Activated CD8-positive, alpha-beta T cell treated with anti-CD3 and anti-CD28 coated beads for 36 hours (primary cell): ENCODE data around the gene ACOD1. TPM values are rescaled to one million over a fixed set of nuclear protein-coding genes. Genes with fewer than 3 reads are reported as not detected.

Source experiments
- ATAC-seq: fragments of 200-7000 bp; cut with Tn5 transposase; one replicate; pipeline ENCODE4 v1.10.0; 2021; ENCODE audit warnings: mild to moderate bottlenecking, moderate library complexity
- CTCF ChIA-PET: fragments of 350-600 bp; sonication (Branson Sonifier 250); formaldehyde crosslinking; loops from one replicate; lab custom pipeline; 2021; ENCODE audit warnings: antibody characterized with exemption; lab: Charles Lee
- POLR2A ChIA-PET: fragments of 350-600 bp; sonication (Branson Sonifier 250); formaldehyde crosslinking; loops from one replicate; lab custom pipeline; 2021; ENCODE audit warnings: antibody characterized with exemption; lab: Charles Lee
- DNase-seq: peaks from one replicate; pipeline ENCODE4 v3.0.0-alpha.2; 2020
- H3K27ac Mint-ChIP-seq: one replicate; pipeline ENCODE4 v1.8.0; 2021; ENCODE audit warnings: mild to moderate bottlenecking, mixed read lengths
- H3K27me3 Mint-ChIP-seq: one replicate; pipeline ENCODE4 v1.8.0; 2021; ENCODE audit warnings: mixed read lengths
- H3K36me3 Mint-ChIP-seq: one replicate; pipeline ENCODE4 v1.8.0; 2021; ENCODE audit warnings: low read depth, mixed read lengths
- H3K4me1 Mint-ChIP-seq: one replicate; pipeline ENCODE4 v1.8.0; 2021; ENCODE audit warnings: low read depth, mixed read lengths
- H3K4me3 Mint-ChIP-seq: one replicate; pipeline ENCODE4 v1.8.0; 2021; ENCODE audit warnings: mild to moderate bottlenecking, moderate library complexity, mixed read lengths
- H3K9me3 Mint-ChIP-seq: one replicate; pipeline ENCODE4 v1.8.0; 2021; ENCODE audit warnings: mixed read lengths
- CTCF ChIP-seq: fragments of 200-600 bp; IDR thresholded peaks from one replicate; pipeline ENCODE4 v1.8.0; 2022; ENCODE audit warnings: antibody characterized with exemption, mild to moderate bottlenecking
- intact Hi-C: fragments of 100-400 bp; cut with micrococcal nuclease; formaldehyde crosslinking; loops from one replicate; pipeline ENCODE4 v1.10.0; 2022
- total RNA-seq, 2 experiments: library from RNA; stranded (reverse); gene quantifications; one replicate each; pipeline ENCODE4 v1.2.3, GENCODE V29; 2021

Gene ACOD1
- total RNA-seq, 2 experiments from 2014 or later, result not detected

GRCh38 chr13:76991432-76991795 lies 43.1 kb downstream of the ACOD1 start:
- CTCF ChIA-PET, result interaction anchor here (3.3 to 3.6 kb wide), 2 partner anchors 10 to 11 kb away, joined by 26 to 29 read pairs; no protein-coding TSS in a partner anchor
- POLR2A ChIA-PET, result interaction anchor here (0.7 to 3.4 kb wide), 6 partner anchors 14 to 338 kb away, joined by 3 to 49 read pairs (median 6); partner anchors contain the start of gene FBXL3
- intact Hi-C loops, result no loop called here

GRCh38 chr13:76991796-76992547 lies 43.7 kb downstream of the ACOD1 start, which contains the start of gene CLN5:
CLN5 (plus strand) TSS chr13:76992081; CDS start chr13:76992099, 18 bp downstream.
- Mint-ChIP-seq H3K4me3 (peak within 1 kb of the TSS; percentile 96), H3K27ac (peak within 1 kb of the TSS; percentile 99), H3K36me3 (peaks cover 23% of the 10 kb centered on the region), H3K4me1 (peaks cover 27% of the 10 kb centered on the region), H3K9me3 (no peaks in the 10 kb centered on the region), H3K27me3 (peaks cover 4% of the 10 kb centered on the region)
- TF ChIP-seq CTCF, result no peak
- DNase-seq (peak; percentile 95), ATAC-seq (peak; percentile 94)
- CTCF ChIA-PET, result interaction anchor here (0.9 to 3.3 kb wide), 4 partner anchors 9 to 26 kb away, joined by 3 to 26 read pairs (median 12); no protein-coding TSS in a partner anchor
- POLR2A ChIA-PET, result interaction anchor here (0.7 to 3.4 kb wide), 9 partner anchors 10 to 337 kb away, joined by 3 to 49 read pairs (median 4); partner anchors contain the start of gene FBXL3
- intact Hi-C loops, result loop anchor here (2.0 kb wide), 1 partner anchor 35 kb away; the partner anchor contains the start of gene FBXL3

More at GRCh38 chr13:76991432-76991795, 43.1 kb downstream of the ACOD1 start:
- no peak for TF ChIP-seq CTCF
- DNase-seq (peak; percentile 92), ATAC-seq (peak; percentile 78)
- H3K9me3 Mint-ChIP-seq, result no peaks in the 10 kb centered on the region
- peak overlapping the region; percentile 99 for H3K27ac Mint-ChIP-seq
- peaks cover 19% of the 10 kb centered on the region for H3K36me3 Mint-ChIP-seq
- H3K4me3 Mint-ChIP-seq, result peak overlapping the region; percentile 96
- peaks cover 27% of the 10 kb centered on the region for H3K4me1 Mint-ChIP-seq
- peaks cover 6% of the 10 kb centered on the region for H3K27me3 Mint-ChIP-seq

- ChIA-PET POLR2A (interaction anchor here (0.7 to 3.4 kb wide), 8 partner anchors 9 to 337 kb away, joined by 3 to 49 read pairs (median 6); partner anchors contain the start of gene FBXL3), CTCF (interaction anchor here (0.9 to 3.3 kb wide), 5 partner anchors 9 to 30 kb away, joined by 3 to 26 read pairs (median 6); no protein-coding TSS in a partner anchor)
- H3K9me3 Mint-ChIP-seq, result no peaks in the 10 kb centered on the region
- ATAC-seq (no peak), DNase-seq (peak; percentile 23)
- peak overlapping the region; percentile 99 for H3K27ac Mint-ChIP-seq
- H3K27me3 Mint-ChIP-seq, result no peaks in the 10 kb centered on the region
- intact Hi-C loops, result loop anchor here (2.0 kb wide), 1 partner anchor 34 kb away; the partner anchor contains the start of gene FBXL3
- H3K4me3 Mint-ChIP-seq, result peak overlapping the region; percentile 96
- H3K36me3 Mint-ChIP-seq, result peaks cover 28% of the 10 kb centered on the region
- no peak for TF ChIP-seq CTCF
- peaks cover 30% of the 10 kb centered on the region for H3K4me1 Mint-ChIP-seq
Observed at GRCh38 chr13:76992548-76993001, 44.3 kb downstream of the ACOD1 start.

- H3K4me1 Mint-ChIP-seq, result peaks cover 32% of the 10 kb centered on the region
- H3K27ac Mint-ChIP-seq, result peak overlapping the region; percentile 99
- DNase-seq, result no peak
- peak overlapping the region; percentile 96 for H3K4me3 Mint-ChIP-seq
- no peak for ATAC-seq
- intact Hi-C loops, result loop anchor here (2.0 kb wide), 1 partner anchor 34 kb away; the partner anchor contains the start of gene FBXL3
- ChIA-PET POLR2A (interaction anchor here (0.7 to 3.4 kb wide), 7 partner anchors 9 to 33 kb away, joined by 3 to 49 read pairs (median 7); partner anchors contain the start of gene FBXL3), CTCF (interaction anchor here (0.9 to 3.3 kb wide), 5 partner anchors 8 to 29 kb away, joined by 3 to 26 read pairs (median 6); no protein-coding TSS in a partner anchor)
- peaks cover 31% of the 10 kb centered on the region for H3K36me3 Mint-ChIP-seq
- H3K27me3 Mint-ChIP-seq, result no peaks in the 10 kb centered on the region
- H3K9me3 Mint-ChIP-seq, result no peaks in the 10 kb centered on the region
- TF ChIP-seq CTCF, result no peak
Observed at GRCh38 chr13:76993021-76993420, 44.7 kb downstream of the ACOD1 start.
